Body of pancreas (tissue), 4 donors: Measurements from ENCODE around the gene GALNT2.

Experiments used
- POLR2A ChIP-seq, 3 donors: fragments of 450-650 bp; IDR thresholded peaks; one replicate each; pipeline ENCODE4 v1.6.1; 2016; ENCODE audit warnings: antibody characterized with exemption in 3 of 3, mild to moderate bottlenecking in 2 of 3
- TF ChIP-seq, protein P1 (sequence below), 7 experiments: fragments of 450-650 bp in 4 of 7; fragments of 200-600 bp in 3 of 7; sonication (generic) in 3 of 7; IDR thresholded peaks; one replicate each; pipeline ENCODE4 v1.5.1; 2016 to 2019; ENCODE audit warnings: antibody characterized with exemption in 7 of 7

DNA sequence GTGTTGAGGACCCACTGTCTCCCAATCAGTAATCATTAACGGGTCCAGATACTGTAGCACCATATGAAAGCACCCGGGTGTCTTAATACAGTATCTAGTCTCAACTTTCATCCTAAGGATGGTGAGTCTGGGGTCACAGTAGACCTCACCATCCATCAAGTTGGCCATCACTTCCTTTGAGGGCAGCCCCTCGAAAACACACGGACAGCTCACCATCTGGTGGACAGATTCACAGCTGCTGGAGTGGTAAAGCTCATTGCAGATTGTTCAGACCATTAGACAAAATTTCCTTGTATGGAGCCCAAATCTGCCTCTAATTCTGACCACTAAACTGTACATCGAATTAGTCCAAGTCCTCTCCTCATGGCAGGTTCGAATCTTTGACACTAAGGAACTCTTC is 236.0 kb downstream of the GALNT2 start:
- TF ChIP-seq, protein P1, sequence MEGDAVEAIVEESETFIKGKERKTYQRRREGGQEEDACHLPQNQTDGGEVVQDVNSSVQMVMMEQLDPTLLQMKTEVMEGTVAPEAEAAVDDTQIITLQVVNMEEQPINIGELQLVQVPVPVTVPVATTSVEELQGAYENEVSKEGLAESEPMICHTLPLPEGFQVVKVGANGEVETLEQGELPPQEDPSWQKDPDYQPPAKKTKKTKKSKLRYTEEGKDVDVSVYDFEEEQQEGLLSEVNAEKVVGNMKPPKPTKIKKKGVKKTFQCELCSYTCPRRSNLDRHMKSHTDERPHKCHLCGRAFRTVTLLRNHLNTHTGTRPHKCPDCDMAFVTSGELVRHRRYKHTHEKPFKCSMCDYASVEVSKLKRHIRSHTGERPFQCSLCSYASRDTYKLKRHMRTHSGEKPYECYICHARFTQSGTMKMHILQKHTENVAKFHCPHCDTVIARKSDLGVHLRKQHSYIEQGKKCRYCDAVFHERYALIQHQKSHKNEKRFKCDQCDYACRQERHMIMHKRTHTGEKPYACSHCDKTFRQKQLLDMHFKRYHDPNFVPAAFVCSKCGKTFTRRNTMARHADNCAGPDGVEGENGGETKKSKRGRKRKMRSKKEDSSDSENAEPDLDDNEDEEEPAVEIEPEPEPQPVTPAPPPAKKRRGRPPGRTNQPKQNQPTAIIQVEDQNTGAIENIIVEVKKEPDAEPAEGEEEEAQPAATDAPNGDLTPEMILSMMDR (IDR thresholded peaks at IDR 0.05): no peak
- no peak for TF ChIP-seq POLR2A (IDR thresholded peaks at IDR 0.05)
